NCI-H1092 treated with DMSO at 0.1 percent for 48 hours (cell line): ENCODE results near the gene CYBB.
"Not testable (repeated sequence)": the region's sequence is repeated elsewhere in the genome, so short reads cannot be mapped to it uniquely, and the experiment has no call there.

Experiments used
- DNase-seq: peaks from one replicate; lab custom pipeline; 2025; lab: John Stamatoyannopoulos, UW

The CYBB gene

GRCh38 chrX:37779857-37780256 is at the start of gene CYBB:
TSS of gene CYBB (plus strand) at chrX:37780059. CDS start at chrX:37780078, 19 bp downstream.
- no peak for DNase-seq

DNA sequence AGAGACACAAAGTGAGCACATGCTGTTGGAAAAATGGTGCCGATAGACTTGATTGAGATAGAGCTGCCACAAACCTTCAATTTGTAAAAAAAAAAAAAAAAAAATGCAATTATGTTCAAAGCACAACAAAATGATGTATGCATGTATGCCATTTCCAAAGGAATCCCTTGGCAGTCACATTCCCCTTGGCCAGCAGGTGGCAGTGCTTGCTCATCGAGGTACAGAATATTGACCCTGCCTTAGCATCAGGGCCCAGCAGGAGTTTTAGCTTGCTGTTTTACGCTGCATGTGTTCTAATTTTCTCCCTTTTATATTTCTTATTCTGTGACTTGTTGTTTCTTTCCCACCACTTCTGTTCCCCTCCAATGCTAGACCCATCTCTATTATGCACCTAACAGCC is 34.5 kb upstream of the CYBB start:
- peak; percentile 23 for DNase-seq

DNA sequence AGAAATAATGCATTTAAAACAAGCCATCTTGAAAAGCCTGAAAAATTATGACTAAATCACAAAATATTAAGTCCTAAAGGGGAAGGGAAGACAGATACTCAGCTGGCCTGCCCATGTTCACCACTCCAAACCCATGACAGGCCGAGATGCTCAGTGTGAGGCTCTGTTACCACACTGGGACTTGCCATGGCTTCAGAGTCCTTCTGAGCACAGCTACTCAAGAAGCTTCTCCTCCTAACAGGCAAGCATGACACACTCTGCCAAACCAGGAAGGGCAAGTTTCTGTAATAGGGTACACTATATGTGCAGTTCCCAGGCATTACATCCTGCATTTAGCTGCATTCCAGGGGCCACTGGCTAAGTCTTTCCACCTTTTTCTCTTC is 34.0 kb upstream of the CYBB start:
- DNase-seq = no peak

- no peak for DNase-seq
Observed at GRCh38 chrX:37746218-37746941, 33.5 kb upstream of the CYBB start.

DNA sequence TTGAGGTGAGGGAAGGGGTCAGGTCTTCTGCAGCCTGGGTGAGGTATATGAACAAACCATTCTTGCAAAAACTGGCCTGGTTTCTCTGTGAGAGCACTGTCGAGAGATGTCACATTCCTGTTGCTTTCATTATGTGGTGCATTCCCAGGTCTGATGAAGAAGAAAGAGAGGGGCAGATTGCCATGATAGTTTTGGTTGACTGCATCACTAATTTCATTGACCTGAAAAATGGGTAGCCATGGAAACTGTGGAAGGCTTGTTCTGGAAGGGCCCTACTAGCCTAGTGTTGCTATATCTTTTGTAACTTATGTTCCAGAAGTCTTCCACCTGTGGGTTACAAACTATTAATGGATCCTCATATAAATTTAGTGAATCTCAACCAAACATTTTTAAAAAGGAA is 32.9 kb upstream of the CYBB start:
- DNase-seq = no peak

DNA sequence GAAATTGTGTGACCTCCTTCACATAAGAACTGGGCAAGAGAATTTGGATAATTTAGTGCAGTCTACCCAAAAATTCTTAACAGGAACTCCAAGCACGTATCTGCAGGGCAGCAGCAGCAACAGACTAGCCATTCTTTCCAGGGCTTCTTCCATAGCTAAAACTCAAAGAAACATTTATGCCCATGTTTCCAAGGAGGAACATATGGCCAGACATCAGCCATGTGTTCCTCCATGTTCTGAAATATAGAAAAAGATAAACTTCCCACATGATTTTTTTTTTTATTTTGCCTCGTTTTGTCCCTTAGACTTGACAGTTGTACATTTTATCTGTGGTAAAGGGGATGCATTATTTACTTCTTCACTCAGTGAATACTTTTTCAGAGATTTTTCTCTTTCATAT is 27.6 kb upstream of the CYBB start:
- DNase-seq = no peak

- no peak for DNase-seq
Observed at GRCh38 chrX:37752936-37753335, 26.9 kb upstream of the CYBB start.

DNA sequence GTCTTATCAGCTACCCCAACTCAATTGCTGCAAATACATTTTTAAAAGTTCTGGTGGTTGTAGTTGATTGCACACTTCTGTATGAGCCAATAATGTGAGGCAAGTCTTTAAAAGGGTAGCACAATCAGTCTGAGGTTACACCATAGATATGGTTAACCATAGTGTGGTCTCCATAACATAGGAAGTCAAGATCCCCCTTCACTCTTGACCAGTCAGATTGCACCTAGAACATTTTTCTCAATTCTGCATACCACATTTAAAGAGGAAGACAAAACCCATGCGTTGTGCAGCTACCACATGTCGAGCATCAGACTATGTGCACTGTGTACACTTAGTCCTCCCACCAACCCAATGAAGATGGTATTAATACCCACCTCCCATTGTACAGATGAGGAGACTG is 26.5 kb upstream of the CYBB start:
- no peak for DNase-seq

- no peak for DNase-seq
Observed at GRCh38 chrX:37754516-37754915, 25.3 kb upstream of the CYBB start.

DNA sequence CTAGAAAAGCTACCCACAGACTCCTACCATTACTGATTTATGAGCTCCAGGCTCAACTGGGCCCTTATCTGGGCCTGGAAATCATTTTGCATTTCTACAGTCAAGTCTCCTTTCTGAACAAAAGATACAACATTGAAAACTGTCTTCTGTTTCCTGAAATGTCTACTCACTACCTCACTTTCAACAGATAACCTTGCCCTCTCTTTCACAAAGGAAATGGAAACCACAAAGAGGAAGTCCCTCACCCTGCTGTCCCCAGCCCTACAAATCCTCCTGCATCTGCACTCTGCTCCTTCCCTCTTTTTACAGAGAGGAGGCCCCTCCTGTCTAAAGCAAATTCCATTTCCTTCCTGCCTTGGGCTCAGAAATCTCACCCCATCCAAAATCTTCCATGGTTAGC is 24.8 kb upstream of the CYBB start:
- DNase-seq = no peak

GRCh38 chrX:37757082-37757481 is 22.8 kb upstream of the CYBB start:
- no peak for DNase-seq

DNA sequence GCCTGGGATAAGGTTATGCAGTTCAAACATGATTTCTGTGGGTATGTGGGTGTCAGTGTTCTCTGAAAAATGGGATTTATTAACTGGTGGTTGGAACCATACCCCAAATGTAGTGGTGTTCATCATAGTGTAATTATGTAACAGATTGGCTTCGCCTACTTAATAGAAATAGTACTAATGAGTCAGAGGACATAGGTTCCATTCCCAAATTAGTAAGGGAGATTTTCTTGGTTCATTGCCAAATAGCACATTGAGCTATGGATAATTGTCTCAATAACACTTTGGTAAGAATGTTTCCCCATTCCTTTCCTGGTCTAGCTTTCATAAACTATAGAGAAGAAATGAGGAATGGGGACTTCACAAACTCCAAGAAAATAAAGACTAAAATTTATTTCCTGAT is 20.5 kb upstream of the CYBB start:
- DNase-seq = no peak

- no peak for DNase-seq
Observed at GRCh38 chrX:37759878-37760418, 19.9 kb upstream of the CYBB start.

DNA sequence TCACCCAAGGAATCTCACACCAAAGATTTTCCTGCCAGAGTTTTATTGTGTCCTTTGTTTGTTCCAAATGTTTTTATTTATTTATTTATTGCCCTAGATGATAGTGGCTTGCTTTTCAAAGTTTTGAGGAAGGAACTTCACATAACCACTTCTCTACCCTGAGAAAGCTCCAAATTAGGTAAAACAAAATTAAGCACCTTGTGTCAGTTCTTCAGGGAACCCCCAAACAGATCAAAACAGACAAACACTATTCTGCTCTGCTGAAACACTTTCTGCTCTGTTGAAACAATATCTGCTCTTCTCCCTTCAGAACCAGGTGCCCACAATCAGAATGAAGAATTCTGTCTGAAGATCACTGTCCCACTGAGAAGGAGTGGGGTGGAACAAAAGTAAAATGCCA is 16.5 kb upstream of the CYBB start:
- no peak for DNase-seq

DNA sequence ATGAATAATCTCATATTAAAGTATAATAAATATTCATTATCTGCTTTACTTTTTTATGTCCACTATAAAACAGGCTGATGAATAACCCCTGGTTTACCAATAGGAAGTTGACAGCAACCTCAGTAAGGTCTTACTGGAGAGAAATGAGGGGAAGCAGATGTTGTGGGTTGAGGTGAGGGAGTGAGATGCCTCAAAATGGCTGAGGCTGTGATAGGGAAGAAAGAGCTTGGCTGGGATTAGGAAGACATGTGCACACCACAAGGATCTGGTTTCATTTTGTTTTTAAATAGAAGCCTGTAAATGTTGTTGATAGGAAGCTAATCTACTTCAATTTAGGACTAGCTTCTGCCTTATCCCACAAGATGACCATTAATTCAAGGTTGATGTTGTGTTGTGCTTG is 14.4 kb upstream of the CYBB start:
- no peak for DNase-seq

GRCh38 chrX:37767430-37767829 is 12.4 kb upstream of the CYBB start:
- DNase-seq = no peak

DNA sequence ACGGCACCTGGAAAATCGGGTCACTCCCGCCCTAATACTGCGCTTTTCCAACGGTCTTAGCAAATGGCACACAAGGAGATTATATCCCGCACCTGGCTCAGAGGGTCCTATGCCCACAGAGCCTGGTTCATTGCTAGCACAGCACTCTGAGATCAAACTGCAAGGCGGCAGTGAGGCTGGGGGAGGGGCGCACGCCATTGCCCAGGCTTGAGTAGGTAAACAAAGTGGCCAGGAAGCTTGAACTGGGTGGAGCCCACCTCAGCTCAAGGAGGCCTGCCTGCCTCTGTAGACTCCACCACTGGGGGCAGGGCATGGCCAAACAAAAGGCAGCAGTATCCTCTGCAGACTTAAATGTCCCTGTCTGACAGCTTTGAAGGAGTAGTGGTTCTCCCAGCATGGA is 11.0 kb upstream of the CYBB start:
- not testable (repeated sequence) for DNase-seq

GRCh38 chrX:37776283-37776986 is 3.4 kb upstream of the CYBB start:
- DNase-seq = no peak

DNA sequence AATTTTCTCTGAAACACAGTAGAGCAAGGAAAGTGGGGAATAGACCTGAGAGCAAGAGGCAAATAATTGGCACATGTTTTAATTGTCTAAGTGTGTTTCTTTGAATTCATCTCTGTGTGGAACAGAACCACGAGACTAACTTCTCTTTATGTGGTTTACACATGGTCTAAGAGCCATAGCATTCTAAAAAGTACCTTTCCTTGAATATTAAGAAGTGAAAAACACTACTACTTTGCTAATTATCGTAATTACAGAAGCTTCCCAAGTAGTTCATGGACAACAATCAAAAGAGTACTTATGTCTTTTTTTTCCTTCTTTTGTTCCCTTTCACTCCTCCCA is 2.9 kb upstream of the CYBB start:
- DNase-seq = no peak

DNA sequence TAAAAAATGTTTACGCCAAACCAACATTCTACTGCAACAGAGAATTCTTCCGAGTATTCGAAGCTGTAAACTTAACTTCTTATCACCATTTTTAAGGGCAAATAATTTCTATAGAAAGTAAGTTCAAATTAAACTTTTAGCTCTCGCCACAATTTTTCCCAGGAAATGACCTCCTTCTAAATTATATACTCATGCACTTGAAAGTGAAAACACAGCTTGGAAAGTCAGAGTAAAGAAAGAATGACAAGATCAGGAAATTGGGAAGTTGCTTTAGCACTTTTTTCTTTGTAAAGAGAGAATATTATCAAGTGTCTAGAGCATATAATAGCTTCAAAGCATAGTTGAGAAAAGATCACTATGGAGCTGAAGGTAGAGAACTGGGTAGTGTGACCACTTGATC is 1.2 kb downstream of the CYBB start:
- DNase-seq = no peak

- no peak for DNase-seq
Observed at GRCh38 chrX:37781814-37782213, 2.0 kb downstream of the CYBB start.

DNA sequence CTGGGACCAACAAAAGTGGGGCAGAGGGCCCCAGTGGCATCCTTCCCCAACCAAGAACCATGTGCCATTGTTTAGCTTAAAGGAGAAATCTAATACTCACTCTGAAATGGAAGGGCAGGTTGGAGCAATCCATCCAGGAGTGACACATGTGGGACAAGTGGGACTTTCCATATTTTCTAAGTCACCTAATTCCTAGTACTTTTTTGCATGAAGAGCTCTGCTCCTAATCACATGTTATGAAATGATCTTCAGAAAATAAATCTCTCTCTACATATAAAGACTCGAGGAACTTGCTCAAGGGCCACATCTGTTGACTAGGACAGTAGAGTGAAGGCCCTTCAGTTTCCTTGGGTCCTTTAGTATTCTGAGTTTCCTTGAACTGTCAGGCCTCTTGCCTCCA is 2.5 kb downstream of the CYBB start:
- no peak for DNase-seq

GRCh38 chrX:37783305-37783704 is 3.4 kb downstream of the CYBB start:
- DNase-seq = no peak

GRCh38 chrX:37785569-37785968 is 5.7 kb downstream of the CYBB start:
- no peak for DNase-seq
